ENCODE measurements around the gene ADGRF1.

The ADGRF1 gene

GRCh38 chr6:46979206-46979605 lies 62.9 kb downstream of the ADGRF1 start:
- DNase-seq (ENCODE audit: low spot score), result no peak

GRCh38 chr6:46974786-46975185 lies 67.3 kb downstream of the ADGRF1 start:
- DNase-seq (ENCODE audit: low spot score), result no peak

DNA sequence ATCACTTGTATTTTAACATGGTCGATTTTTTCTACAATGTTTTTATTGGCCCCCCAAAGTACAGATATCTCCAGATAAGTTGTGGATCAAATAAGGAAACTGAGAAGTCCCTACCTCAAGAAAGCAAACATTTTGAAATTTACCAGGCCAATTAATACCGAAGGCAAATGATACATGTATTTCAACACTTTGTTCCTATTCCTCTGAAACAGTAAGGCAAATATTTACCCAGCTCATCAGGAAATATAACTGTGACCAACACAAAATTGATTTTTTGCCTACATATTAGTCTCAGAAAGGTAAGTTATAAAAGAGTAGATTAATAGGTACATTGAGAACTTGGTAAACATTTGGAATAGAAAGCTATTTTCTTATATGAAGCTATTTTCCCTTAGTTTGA lies 69.1 kb downstream of the ADGRF1 start:
- DNase-seq (ENCODE audit: low spot score), result no peak

DNA sequence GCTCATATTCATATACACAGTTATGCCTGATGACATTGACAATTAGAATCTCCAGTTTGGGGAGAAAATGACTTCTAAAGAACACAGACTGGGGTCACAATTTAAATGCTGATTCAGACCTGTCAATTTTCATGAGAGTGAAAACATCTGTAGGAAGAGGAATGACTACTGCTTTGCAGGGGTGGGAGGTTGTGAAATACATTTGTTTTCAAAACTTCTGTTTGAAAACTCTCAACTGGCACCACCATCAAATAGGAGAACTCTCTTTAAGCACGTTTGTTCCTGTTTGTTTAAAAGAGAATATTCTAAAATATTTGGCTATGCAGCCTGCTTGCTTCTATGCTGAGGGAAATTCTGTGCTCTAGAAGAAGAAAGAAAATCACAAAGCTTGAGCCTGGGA lies 69.6 kb downstream of the ADGRF1 start:
- no peak for DNase-seq (ENCODE audit: low spot score)

- DNase-seq (ENCODE audit: low spot score), result no peak
Observed at GRCh38 chr6:46969206-46969605, 72.9 kb downstream of the ADGRF1 start.

DNA sequence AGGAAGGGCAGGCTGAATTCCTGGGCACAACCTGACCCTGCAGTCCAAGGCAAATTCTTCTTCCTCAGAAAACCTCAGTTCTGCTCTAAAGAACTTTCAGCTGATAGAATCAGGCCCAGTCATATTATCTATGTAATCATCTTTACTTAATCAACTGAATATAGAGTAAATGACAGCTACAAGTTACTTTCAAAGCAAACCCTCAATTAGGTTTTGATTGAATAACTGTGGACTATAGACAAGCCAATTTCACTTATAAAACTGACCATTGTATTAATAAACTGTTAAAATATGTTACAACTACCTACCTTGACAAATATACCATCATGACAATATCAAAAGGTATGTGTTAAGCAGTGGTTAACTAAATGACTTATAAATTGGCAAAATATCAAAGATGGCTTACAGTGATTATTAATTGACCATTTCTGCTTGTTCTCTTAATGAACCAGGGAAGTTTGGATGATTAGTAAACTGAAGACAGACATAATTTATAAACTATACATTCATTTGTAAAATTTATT lies 74.2 kb downstream of the ADGRF1 start:
- no peak for DNase-seq (ENCODE audit: low spot score)

DNA sequence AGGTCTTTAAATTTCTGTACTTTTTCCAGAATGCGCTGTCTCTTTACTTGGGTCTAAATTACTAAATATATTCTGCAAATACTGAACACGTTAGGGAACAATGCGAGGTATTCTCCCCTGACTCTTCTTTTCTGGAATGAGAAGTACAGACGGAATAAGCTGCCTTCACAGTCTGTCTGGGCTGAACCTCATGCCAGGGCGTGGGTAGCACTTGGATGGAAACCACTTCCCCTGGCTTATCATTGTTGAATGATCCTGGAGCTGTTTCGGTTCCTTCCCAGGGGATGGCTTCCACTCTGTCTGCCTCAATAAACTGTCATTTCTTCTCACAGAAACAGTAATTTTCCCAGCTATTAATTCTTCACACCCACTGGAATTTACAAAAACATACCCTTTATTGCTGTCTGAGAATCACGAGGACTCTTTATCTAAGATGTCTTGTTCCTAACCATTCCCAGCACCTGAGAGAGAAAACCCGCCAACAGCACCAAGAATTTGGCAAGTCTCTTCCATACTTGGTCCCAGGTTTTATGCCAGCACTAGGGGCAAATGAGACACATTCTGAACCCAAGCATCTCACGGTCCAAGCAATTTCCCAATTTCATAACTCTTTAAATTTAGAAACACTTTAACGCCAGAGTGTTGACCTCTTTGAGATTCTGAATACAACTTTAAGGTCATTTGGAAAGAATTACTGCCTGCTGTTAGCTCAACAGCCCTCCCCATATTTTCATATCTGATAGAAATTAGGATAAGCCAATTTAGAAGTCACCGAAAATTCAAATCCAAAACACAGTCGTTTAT lies 77.2 kb downstream of the ADGRF1 start:
- no peak for DNase-seq (ENCODE audit: low spot score)

DNA sequence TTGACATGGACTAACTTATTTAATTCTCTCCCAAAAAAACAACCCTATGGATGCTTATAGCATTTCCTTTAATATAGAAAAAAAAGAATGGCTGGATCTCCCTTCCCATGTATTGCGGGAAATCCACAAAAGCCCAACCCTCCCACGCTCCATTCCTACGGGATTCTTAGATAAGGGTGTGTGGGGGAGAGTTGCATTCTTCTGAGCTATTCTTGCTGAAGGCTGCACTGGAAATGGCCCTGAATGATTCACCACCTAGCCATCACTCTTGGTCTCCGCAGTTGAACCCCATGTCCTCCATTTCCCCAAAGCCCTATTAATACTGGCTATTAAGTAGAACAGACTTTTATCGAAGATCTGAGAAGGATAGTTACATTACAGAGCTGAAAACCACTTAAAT lies 78.5 kb downstream of the ADGRF1 start:
- DNase-seq (ENCODE audit: low spot score), result no peak

DNA sequence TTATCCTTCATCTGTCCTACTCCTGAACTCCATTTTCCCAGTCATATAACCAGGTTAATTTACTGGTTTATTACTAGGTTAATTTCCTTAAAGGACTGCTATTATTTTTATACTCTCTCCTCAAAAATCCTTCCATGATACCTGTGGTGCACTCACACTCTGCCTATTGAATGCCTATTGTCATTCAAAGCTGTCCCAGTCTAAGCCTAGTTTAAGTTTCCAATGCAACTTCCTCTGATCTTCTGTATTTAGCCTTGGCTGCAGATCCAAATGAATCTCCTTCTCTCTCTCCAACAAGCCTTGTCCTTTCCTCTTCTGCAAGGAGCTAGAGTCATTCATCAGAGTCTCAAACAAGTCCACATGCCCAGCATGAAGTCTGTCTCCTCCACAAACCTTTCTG lies 79.1 kb downstream of the ADGRF1 start:
- no peak for DNase-seq (ENCODE audit: low spot score)

GRCh38 chr6:46961711-46962110 lies 80.4 kb downstream of the ADGRF1 start:
- DNase-seq (ENCODE audit: low spot score), result no peak

GRCh38 chr6:46961232-46961631 lies 80.9 kb downstream of the ADGRF1 start:
- no peak for DNase-seq (ENCODE audit: low spot score)

DNA sequence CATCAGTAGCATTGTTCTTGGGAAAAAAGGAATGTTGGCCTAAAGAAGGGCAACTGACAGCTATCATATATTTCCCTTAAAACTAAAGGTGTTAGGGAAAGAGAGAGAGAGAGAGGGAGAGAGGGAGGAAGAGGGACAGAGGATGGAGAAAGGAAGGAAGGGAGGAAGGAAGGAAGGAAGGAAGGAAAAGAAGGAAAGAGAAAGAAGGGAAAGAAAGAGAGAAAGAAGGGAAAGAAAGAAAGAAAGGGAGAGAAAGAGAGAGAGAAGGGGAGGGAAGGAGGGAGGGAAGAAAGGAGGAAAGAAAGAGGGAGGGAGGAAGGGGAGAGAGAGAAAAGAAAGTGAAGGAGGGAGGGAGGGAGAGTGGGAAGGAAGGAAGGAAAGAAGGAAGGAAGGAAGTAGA lies 82.7 kb downstream of the ADGRF1 start:
- DNase-seq (ENCODE audit: low spot score), result no peak

- no peak for DNase-seq (ENCODE audit: low spot score)
Observed at GRCh38 chr6:46956409-46956808, 85.7 kb downstream of the ADGRF1 start.

DNA sequence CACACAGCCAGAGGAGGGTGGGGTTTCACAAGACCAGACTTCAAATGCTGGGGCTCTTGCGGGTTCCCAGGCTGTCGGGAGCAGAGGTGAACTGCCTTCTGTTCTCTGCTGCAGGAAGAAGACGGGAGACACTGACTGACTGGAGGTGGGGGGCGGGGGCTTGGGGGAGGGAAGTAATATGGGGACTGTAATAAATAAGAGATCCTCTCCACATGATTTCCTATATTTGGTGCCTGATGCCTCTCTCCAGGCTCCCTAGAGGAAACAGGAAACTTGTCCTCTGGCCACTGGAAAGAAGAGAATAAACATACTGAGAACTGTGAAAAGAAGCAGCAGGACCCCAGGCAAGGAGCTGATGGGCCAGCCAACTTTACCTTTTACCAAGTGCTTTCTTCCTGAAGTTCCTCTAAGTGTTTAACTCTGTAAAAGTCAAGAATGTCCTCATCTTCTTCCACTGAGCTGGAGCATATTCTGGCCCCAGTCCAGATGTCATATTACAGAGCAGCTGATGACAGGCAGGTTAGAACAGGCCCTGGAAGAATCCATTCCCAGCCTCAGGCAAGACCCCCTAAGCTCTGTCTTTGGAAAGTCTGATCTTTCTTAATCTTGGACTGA lies 87.2 kb downstream of the ADGRF1 start:
- DNase-seq (ENCODE audit: low spot score), result no peak

DNA sequence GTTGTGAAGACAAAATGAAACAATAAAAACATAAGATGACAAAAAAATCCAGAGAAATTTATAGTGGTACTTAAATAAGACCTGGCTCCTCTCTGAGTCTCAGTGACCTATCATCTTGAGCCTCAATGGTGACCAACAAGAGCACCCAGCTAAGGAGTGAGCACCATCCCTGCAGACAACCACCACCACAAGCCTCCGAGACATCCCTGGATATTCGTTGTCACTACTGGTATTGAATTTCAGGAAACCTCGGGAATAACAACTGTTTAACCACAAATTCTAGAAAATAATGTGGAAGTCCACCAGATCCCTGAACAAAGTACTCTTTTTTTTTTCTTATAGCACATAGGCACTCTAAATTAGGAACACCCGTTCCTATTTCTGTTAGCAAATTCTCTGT lies 88.2 kb downstream of the ADGRF1 start:
- no peak for DNase-seq (ENCODE audit: low spot score)

- peak; percentile 66 for DNase-seq (ENCODE audit: low spot score)
Observed at GRCh38 chr6:46949632-46950280, 92.4 kb downstream of the ADGRF1 start.

DNA sequence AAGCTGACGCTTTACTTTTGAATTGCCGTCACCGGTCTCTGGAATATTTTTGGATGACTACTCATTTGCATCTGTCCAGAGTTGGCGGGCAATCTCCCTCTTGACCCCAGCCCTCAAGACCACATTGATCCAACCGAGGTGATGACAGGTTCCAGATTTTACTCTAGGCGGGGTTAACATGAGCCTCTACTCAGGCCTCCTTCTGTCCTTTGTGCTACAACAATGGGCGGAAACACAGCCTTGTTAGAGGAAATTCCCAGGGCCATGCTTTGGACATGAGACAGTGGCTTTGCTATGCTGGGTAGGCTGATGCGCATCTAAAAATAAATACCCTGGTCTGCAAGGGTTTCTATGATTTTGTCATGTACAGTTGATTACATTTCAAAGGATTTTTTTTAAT lies 93.4 kb downstream of the ADGRF1 start:
- no peak for DNase-seq (ENCODE audit: low spot score)
